Measurements from ENCODE around the gene FLNC. TPM values are rescaled to one million over a fixed set of nuclear protein-coding genes. Genes with fewer than 3 reads are reported as not detected.

FLNC gene
- total and polyA plus RNA-seq, 2 of the 13 experiments (the other 11 are each of a cell fraction or from before 2014, with no cell fraction given), result 0.02 TPM; not detected in 1

GRCh38 chr7:128883622-128884448 lies 53.6 kb downstream of the FLNC start (continued):
- TF ChIP-seq ZNF710 (CRISPR knock-in tag; IDR thresholded peaks at IDR 0.05; ENCODE audit: borderline replicate concordance), result no peak
- no peak for TF ChIP-seq ZNF577 (CRISPR knock-in tag; IDR thresholded peaks at IDR 0.05; ENCODE audit: borderline replicate concordance, low read depth)
- TF ChIP-seq ELF3 (CRISPR knock-in tag; IDR thresholded peaks at IDR 0.05), result peak; percentile 46
- TF ChIP-seq NR2F6 (IDR thresholded peaks at IDR 0.05), result no peak
- no peak for TF ChIP-seq NR2F6 (CRISPR knock-in tag; IDR thresholded peaks at IDR 0.05)
- TF ChIP-seq, protein P1, sequence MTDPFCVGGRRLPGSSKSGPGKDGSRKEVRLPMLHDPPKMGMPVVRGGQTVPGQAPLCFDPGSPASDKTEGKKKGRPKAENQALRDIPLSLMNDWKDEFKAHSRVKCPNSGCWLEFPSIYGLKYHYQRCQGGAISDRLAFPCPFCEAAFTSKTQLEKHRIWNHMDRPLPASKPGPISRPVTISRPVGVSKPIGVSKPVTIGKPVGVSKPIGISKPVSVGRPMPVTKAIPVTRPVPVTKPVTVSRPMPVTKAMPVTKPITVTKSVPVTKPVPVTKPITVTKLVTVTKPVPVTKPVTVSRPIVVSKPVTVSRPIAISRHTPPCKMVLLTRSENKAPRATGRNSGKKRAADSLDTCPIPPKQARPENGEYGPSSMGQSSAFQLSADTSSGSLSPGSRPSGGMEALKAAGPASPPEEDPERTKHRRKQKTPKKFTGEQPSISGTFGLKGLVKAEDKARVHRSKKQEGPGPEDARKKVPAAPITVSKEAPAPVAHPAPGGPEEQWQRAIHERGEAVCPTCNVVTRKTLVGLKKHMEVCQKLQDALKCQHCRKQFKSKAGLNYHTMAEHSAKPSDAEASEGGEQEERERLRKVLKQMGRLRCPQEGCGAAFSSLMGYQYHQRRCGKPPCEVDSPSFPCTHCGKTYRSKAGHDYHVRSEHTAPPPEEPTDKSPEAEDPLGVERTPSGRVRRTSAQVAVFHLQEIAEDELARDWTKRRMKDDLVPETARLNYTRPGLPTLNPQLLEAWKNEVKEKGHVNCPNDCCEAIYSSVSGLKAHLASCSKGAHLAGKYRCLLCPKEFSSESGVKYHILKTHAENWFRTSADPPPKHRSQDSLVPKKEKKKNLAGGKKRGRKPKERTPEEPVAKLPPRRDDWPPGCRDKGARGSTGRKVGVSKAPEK (CRISPR knock-in tag; IDR thresholded peaks at IDR 0.05; ENCODE audit: borderline replicate concordance), result no peak
- TF ChIP-seq SALL1 (CRISPR knock-in tag; IDR thresholded peaks at IDR 0.05), result peak; percentile 61; the same call in 1 of the 2 replicates
